HG03558 (cell line): Measurements from ENCODE around the gene MIER2.

Source experiments
- ATAC-seq: cut with Tn5 transposase; IDR thresholded peaks from one replicate; pipeline ENCODE4 v1.9.1; 2021; ENCODE audit warnings: moderate number of reproducible peaks; ENCODE audit not compliant: unreplicated experiment; ENCODE audit errors: extremely low read depth

MIER2 gene

DNA sequence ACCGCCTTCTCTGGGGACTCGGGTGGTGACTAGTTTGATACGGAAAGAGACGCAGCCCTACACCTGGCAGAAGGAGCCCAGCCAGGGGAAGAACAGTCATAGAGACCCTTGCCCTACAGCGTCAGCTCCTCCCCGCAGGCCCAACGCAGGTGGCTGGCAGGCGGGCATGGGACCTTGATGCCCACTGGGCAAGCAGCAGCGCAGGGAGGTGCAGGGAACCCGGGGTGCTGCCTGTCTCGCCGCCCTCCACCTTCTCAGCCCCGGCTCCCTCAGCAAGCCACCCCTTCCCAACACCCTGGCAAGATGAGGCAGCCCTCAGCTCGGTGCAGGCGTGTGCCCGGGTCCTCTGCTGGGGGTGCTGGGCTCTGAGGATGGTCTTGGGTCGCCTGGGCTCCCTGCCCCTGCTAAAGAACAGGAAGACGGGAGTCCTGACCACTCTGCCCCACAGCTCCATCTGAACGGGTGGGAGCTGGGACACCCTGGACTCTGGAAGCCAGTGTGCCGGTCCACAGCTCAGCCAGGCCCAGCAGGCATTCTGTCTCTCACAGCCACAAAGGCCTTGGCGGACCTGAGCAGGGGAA lies 9.0 kb downstream of the MIER2 start:
- no peak for ATAC-seq

DNA sequence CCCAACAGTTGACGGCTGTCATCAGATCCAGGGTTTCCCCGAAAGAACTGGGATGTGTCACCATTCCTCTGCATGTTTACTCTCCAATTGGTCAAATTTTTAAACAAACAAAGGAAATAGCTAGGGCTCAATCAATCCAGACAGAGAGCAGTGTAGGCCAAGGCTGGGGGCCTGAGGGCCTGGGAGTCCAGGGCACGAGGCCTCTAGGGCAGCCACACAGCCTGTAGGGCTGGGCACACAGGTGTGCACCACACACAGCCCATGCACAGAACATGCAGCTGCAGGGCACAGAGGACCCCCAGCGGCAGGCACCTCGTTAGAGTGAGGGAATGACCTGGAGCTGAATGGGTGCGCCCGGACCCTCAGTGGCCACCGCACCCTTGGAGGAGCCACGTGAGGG lies 9.5 kb downstream of the MIER2 start:
- no peak for ATAC-seq

DNA sequence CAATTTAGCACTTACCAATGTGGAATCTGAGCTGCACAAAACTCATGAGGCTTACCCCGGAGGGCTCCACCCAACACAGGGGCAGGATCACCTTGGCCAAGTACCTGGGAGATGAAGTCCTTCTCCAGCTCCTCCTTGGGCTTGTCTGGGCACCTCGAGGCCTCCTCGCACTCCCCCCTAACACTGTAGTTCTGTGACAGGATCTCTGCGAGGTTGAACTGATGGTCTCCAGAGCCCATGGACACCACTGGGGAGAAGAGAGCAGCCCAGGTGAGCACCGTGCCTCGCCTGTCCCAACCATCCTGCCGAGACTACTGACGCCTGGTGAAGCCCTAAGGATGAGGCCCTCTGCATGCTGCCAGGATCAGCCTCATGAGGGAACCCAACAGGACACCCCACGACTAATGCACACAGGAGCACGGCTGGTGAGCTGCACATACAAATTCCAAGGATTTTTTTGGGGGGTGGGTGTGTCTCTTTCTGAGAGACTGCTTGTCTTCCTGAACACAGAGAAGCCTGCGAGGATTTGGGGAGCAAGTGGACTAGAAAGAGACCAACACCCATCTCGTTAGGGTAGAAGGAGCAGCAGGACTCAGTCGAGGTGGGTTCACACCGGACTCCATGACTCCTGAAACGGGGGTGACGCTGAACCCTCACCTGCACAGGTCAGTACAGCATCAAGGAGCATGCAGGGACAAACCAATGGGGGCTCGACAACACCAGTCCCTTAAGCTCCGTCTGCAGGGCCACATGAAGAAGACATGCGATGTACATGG lies 10.1 kb downstream of the MIER2 start:
- ATAC-seq, result no peak

DNA sequence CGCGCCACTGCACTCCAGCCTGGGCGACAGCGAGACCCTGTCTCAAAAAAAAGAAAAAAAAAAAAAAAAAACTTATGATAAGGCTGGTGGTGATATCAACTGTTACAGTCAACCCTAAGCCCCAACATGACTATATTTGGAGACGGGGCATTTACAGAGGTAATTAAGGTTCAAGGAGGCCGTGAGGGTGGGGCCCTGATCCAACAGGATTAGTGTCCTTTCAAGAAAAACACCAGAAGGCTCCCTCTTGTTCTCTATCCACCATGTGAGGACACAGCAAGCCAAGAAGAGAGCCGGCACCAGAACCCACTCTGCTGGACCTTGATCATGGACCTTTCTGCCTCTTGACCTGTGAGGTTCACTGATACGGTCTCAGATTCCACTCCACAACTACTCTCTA lies 14.1 kb downstream of the MIER2 start:
- ATAC-seq, result no peak

DNA sequence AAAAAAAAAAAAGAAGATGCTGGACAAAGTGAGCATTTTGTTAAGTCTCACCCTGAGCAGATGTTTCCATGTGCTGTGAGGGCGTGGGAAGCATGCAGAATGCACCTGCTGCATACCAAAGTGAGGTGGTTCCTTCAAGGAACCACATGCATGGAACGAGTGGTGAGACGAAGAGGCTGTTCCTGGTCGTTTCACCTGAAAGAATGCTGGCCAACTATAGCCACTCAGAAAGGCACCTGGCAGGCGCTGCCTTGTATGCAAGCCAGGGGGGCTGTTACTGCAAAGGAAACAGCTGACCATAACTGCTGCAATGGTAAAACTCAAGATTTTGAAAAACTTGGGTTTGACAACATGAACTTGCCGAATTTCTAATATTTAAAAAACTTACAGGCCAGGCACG lies 14.7 kb downstream of the MIER2 start:
- no peak for ATAC-seq

DNA sequence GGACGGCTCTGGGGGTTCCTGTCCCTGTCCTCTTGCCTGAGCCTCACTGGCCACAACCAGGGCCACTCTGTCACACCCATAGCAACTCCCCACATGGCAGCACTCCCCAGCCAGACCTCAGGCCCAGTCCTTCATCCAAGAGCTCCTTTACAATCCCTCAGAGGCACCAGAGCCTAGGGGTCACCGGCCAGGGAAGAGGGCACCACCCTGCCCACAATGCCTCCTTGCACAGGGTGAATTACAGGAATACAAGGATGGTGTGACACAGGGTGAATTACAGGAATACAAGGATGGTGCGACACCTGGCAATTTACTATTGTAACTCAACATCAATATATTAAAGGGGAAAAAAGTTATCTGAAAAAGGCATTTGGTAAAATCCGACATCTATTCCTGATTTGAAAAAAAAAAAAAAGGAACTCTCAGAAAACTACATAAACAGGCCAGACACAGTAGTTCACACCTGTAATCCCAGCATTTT lies 16.5 kb downstream of the MIER2 start:
- no peak for ATAC-seq

DNA sequence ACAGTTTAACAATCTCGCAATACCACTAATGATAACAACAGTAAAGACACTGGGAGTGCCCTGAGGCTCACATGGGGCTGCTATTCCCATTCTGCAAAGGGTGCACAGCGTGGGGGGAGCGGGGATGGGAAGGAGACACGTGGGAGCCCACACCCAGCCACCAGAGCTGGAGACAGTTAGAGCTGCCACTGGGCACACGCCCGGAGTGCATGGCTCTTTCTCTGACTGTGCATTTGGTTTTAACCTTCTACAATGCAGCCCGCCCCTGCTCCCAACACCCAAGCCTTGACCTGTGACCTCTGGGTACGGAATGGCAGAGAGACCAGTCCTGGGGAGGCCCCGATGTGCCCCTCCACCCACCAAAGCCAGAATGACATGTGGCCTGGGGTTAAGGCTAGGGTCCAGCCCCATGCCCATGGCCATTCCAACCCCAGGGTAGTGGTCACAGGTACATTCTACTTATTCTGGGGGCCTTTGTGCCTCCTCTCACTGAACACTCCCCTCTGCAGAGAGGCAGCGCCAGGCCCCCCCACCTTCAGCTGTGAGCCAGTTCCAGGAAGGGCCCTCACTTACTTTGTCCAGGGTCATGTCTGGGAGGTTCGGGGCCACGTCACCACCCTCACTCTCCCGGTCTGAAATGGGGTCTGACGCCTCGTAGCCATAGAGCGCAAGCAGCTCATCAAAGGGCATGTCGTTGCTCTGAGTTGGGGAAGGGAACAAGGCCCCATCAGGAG lies 17.1 kb downstream of the MIER2 start:
- ATAC-seq, result no peak

DNA sequence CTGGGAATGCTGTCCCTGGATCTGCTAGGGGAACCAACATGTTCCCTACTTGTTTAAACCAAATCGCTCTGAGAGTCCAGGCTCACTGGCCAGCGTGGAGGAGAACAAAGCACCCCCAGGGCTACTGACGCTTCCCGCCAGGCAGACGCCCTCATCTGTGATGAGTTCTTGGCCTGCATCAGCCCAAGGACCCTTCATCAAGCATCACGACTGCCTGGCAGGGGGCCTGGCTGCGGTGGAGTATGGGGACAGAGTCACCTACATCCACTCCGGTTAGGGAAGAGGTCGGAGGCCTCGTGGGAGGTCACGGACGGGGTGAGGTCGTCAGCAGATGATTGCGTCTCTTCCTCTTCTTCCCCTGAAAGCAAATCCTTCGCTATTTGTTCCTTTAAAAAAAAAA lies 17.7 kb downstream of the MIER2 start:
- ATAC-seq, result no peak

DNA sequence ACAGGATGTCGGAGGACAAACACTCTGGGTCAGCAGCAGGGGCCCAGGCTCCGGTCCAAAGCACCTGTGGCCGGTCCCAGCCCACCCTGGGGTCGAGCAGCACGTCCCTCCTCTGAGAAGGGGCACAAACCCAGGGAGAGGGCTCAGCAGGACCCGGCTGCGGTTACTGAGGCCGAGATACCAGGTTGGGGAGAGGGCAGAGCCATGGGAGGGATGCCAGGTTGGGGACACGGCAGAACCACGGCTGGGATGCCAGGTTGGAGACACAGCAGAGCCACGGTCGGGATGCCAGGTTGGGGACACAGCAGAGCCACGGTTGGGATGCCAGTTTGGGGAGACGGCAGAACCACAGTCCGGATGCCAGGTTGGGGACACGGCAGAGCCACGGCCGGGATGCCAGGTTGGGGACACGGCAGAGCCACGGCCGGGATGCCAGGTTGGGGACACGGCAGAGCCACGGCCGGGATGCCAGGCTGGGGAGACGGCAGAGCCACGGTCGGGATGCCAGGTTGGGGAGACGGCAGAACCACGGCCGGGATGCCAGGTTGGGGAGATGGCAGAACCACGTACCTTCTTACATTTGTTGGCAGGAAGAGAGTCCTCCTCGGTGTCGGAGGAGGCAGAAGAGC lies 18.5 kb downstream of the MIER2 start:
- no peak for ATAC-seq

DNA sequence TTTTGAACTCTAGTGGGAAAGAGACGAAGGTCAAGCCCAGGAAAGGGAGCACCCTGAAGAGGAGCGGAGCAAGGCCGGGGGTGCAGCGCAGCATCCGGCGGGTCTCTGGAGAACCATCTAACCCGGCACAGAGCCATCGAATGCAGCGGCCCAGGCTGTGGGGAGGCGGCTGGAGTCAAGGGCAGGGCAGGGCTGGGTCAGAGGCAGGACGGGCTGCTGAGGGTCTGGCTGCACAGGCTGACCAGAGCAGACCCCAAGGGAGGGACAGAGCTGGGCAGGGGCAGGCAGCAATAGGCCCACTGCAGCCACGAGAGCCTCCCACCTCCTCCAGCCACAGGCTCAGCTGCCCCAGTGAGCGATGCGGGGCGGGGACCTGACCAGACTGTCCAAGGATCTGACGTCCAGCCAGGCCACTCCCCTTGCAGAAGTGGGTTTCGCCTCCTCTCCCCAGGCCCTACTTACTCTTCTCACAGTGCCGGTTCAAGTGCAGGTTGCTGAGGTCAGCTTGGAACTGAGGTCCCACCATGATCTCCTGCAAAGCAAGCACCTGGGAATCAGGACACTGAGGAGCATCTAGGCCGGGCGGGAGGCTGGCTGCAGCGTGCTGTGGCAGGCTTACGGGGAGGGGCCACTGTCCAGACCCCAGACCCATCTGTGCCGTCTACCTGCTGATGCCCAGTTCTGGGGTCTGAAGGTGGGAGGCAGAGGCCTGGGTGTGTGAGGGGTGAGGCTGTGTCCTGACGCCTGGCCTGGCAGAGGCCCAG lies 19.2 kb downstream of the MIER2 start:
- ATAC-seq, result no peak

DNA sequence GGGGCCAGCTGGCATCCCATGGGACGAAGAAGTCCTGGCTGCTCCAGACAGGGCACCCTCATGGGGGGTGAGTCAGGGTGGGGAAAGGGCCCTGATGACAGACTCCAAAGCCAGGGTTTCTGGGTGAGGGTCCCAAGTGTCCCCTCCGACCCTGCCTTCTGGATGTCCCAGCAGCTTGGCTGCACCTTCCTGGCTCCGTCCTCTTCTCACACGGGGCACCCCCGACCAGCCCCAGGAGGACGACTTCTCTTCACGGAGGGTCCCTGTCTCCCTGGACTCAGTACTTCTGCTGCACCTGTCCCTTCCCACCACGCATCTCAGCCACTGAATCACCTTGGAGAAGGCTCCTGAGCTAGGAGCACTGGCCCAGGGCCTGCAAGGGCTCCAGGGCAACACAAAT lies 19.9 kb downstream of the MIER2 start:
- no peak for ATAC-seq

DNA sequence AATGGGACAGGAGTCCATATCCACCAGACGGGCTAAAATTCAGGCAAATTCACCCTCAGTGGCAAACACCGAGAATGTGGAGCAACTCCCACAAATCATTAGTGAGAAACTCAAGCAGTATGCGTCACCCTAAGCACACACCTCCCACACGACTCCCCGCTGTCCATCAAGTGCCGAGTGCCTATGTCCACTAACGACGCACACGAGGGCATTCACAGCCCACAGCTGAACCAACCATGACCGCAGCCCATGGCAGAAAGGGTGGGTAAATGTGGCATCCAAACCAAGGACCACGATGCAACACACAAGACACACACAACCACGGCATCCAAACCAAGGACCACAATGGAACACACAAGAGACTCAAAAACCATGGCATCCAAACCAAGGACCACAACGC lies 22.0 kb downstream of the MIER2 start:
- no peak for ATAC-seq

DNA sequence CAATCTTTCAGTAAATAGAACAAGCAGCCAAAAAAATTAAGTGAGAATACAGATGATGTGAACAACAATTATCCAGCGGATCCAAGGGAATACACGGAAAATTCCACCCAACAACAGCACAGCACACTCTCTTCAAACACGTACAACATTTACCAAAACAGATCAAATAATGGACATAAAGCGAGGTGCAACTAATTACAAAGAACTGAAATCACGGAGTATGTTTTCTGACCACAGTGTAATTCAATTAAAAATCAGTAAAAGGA lies 26.2 kb downstream of the MIER2 start:
- no peak for ATAC-seq

DNA sequence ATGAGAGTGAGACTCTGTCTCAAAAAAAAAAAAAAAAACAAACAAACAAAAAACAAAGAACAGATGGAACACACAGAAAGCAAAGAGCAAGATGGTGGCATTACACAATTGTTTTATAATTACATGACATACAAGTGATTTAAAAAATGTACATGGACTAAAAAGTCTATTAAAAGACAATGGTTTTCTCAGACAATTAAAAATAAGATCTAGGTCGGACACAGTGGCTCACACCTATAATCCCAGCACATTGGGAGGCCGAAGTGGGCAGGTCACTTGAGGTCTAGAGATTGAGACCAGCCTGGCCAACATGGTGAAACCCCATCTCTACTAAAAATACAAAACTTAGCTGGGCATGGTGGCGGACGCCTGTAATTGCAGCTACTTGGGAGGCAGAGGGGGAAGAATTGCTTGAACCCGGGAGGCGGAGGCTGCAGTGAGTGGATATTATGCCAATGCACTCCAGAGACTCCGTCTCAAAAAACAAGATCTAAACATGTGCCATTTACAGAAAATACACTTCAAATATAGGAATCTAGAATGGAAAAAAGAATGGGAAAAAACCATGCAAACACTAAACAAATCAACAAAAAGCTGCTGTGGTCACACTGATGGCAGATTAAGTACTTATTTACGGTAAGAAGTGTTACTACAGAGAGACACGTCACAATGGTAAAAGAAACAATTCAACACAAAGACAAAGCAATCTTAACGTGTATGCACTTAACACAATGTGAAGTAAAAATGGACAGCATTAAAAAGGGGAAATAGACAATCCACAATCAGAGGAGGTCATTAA lies 26.7 kb downstream of the MIER2 start:
- ATAC-seq, result no peak

DNA sequence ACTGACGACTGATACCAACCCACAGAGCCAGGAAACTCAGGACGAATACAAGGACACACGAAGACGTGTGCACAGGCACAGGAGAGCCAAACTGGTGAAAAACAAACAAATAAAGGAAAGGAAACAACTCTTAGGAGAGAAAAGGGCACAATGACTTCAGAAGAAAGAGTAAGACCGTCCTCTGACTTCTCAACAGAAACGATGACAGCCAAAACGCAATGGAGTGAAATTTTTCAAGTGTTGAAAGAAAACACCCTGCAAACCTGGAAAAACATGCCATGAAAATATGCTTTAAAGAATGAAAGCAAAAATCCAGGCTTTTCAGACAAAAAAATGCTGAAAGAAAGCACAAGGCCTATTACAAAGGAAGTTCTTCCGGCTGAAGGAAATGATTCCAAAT lies 28.8 kb downstream of the MIER2 start:
- ATAC-seq, result no peak

DNA sequence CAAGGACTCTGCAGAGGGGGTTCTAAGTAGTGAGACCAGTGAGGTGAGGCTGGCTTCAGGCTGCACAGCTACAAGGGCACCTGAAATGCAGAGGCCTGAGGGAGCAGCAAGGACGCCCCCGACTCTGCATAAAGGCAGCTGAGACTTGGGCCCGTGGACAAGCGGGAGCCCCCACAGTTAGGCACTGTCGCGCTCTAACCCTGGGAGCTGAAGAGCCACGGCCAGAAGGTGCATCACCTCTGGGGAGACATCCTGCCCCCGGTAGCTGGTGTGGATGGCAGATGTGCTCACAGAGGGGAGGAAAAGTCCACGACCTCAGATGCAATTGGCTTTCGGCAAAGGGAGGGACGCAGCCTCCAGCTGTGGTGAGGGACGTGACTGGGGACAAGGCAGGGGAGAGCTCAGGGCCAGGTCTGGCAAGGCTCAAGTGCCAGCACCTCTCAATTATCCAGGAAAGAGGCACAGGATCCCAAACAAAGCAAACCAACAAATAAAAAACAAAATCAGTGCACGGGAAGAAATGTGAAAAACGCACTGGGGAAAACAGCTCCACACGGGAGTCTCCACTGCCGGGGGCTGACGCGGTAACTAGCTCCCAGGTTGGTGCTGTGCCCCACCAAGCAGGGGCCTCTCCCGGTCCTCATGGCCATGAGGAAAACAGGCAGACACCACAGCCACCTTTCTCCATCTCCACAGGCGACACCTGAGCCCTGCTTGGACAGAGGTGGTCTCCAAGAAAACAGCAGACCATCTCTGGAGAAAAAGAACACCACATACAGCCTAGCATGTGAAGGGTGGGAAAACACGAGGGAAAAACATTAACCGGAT lies 30.4 kb downstream of the MIER2 start:
- ATAC-seq, result no peak

DNA sequence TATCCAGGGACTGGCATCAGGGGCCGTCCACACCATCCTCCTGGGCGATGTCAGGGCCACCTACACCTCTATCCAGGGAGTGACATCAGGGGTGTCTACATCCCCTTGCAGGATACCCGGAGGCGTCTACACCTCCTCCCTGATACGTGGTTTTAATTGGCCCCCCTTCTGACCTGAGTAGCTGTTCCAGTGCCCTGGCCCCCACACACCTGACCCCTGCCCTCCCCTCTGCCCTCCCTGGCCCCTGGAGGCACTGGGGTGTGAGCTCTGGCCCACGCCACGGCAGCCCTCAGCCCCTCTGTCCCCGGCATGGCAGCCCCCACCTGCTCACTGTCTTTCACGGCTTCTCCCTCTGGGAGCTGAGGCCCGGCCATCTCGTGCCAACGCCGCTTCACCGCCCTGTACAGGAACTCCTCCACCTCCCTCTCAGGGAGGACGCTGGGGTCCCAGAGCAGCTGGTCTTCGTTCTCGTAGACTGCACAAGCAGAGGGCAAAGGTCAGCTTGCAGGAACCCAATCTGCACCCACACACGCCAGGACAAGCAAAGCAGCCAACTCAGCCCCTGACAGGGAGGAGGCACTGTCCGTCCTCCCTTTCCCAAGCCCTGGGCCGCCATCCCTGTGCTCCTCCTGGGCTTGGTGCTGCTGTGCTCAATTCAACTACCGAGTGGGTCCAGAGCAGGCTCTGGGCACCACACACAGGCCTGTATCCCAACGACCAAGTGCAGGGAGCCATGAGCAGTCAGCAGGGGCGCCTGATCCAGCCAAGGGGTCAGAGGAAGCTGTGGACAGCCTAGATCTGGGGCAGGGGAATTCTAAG lies 31.2 kb downstream of the MIER2 start:
- ATAC-seq, result no peak

DNA sequence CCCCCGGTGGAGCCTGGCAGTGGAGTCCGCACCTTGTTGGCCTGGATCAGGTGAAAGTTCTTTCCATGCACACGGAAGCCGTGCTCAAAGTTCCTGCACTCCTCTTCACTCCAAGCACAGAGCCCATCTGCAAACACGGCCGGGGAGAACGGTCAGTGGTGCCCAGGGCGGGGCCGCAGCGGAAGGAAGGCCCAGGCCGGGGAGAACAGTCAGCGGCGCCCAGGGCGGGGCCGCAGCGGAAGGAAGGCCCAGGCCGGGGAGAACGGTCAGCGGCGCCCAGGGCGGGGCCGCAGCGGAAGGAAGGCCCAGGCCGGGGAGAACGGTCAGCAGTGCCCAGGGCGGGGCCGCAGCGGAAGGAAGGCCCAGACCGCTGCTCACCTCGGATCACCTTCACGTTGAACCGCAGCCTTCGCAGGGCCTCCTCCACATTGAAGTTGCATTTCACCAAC lies 32.8 kb downstream of the MIER2 start:
- ATAC-seq, result no peak
